Activated T-helper 1 cell treated with Interleukin-2 at 50 U/mL for 16 hours (primary cell): ENCODE results near the gene ZNF221.
"Not testable (repeated sequence)": the region's sequence is repeated elsewhere in the genome, so short reads cannot be mapped to it uniquely, and the experiment has no call there.

Experiments used
- DNase-seq: peaks from one replicate; pipeline ENCODE4 v3.0.0-alpha.2; 2020; ENCODE audit warnings: low read depth

The ZNF221 gene

DNA sequence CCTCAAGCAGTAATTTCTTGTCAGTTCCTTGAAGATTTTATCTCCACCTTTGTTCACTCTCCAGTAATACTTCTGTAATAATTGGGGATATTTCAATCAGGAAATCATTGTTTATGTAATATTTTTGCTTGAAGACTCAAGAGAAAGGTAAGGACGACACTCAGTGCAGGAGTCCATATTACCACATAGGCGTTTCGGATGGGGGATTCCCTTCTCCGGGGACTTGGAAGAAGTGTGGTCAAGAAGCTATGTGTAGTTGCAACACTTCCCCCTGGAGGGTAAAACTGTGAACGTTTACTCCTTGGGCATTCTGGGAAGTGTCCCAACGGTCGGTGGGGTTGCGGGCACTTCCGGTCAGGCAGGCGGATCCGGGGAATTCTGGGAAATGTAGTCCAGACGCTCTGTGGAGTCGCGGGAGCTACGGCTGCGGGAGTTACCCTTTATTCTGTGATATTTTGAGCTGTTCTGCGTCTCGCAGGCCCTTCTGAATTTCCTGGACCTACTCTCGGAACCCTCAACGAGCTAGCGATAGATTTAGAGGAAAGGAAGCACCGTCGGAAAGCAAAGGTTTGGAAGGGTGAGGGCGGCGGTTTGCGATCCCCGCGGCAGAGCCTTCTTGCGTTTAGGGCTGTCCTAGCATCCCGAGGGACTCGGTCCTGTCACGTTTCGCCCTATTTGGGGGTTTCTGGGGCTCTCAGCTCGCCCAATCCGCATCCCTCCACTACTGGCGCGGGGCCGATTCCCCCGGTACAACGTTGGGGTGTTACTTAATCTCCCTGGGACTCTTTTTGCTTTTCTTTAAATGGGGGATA lies at the start of gene ZNF221:
TSS of gene ZNF221 (plus strand) at position 395 of the 812 bp plus-strand sequence. CDS start 11,499 bp downstream, outside the sequence.
- DNase-seq, result peak; percentile 17

GRCh38 chr19:43901395-43902390 lies 49.3 kb upstream of the ZNF221 start:
- DNase-seq, result peak; percentile 25

GRCh38 chr19:43902399-43902798 lies 48.6 kb upstream of the ZNF221 start:
- no peak for DNase-seq

DNA sequence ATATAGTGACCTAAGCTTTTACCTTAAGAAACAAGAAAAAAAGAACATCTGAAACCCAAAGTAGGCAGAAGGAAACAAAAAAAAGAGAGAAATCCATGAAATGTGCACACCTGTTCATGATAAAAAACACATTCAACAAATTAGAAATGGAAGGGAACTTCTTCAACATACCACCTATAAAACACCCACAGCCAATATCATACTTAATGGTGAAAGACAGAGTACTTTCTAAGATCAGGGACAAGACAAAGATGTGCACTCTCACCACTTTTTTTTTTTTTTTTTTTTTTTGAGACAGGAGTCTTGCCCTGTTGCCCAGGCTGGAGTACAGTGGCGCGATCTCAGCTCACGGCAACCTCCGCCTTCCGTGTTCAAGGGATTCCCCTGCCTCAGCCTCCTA lies 45.1 kb upstream of the ZNF221 start:
- no peak for DNase-seq

DNA sequence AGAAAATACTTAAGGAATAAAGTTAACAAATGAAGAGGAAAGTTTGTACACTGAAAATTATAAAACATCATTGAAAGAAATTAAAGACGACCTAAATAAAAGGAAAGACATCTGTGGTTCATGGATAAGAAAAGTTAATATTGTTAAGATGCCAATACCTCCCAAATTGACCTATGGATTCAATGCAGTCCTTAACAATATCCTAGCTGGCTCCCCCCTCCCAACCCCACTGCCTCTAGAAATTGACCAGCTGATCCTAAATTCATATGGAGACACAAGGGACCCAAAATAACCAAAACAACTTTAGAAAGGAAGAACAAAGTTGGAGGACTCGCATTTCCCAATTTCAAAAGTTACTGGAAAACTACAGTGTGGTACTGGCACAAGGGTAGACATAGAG lies 44.3 kb upstream of the ZNF221 start:
- DNase-seq, result no peak

GRCh38 chr19:43908659-43909058 lies 42.4 kb upstream of the ZNF221 start:
- DNase-seq, result no peak

DNA sequence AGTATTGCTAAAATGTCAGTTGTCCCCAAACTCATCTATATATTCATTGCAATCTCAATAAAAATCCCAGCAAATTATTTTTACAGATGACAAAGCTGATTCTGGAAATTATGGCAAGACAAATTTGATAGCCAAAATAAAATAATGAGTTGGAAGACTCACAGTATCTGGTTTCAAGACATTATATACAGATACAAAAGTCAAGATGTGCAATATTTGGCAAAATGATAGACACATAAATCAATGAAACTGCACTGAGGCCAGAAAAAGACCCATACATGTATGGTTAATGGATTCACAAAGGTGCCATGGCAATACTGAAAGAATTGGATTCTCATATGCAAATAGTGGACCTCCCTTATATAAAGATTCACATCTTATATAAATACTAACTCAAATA lies 40.1 kb upstream of the ZNF221 start:
- DNase-seq, result no peak

- DNase-seq, result no peak
These were observed 37.6 kb upstream of the ZNF221 start for GRCh38 chr19:43913383-43913782.

GRCh38 chr19:43914051-43914450 lies 37.0 kb upstream of the ZNF221 start:
- no peak for DNase-seq

GRCh38 chr19:43923875-43924274 lies 27.2 kb upstream of the ZNF221 start:
- no peak for DNase-seq

DNA sequence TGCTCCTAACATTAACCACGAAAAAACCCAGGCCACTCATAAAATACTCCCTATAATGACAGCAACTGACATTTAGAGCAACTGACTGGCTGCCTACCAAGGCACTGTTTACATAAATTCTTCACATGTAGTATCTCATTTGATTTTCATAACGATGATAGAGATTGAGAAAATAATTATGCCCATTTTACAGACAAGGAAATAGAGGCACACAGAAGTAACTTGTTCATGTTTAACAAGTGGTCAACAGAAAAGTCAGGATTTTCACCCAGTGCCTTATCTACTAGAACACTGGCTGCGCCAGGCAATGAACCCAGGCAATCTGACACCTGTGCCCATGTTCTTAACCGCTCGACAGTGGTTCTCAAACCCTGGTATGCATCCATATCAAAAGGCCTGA lies 22.2 kb upstream of the ZNF221 start:
- no peak for DNase-seq

GRCh38 chr19:43934055-43934984 lies 16.7 kb upstream of the ZNF221 start:
- no peak for DNase-seq

- peak; percentile 78 for DNase-seq
These were observed 15.9 kb upstream of the ZNF221 start, which contains the start of gene ZNF45 for GRCh38 chr19:43934985-43935708. ZNF45 (minus strand) TSS chr19:43935282; CDS start chr19:43922185, 13,097 bp downstream.

- DNase-seq, result no peak
These were observed 14.8 kb upstream of the ZNF221 start for GRCh38 chr19:43936188-43936587.

- DNase-seq, result no peak
These were observed 11.3 kb upstream of the ZNF221 start for GRCh38 chr19:43939557-43940260.

DNA sequence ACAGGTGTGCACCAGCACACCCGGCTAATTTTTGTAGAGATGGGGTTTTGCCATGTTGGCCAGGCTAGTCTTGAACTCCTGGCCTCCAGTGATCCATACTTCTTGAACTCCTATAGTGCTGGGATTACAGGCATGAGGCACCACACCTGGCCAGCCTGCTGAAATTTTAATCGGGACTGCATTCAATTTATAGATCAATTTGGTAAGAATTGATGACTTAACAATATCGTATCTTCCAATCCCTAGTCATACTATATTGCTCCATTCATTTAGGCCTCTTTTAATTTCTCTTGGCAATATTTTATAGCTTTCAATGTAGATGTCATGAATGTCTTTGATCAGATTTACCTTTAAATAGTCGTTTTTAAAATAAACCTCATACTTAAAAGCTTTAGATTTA lies 10.3 kb upstream of the ZNF221 start:
- DNase-seq, result no peak

GRCh38 chr19:43941209-43941608 lies 9.8 kb upstream of the ZNF221 start:
- no peak for DNase-seq

- DNase-seq, result not testable (repeated sequence)
These were observed 3.6 kb upstream of the ZNF221 start for GRCh38 chr19:43947412-43947811.

GRCh38 chr19:43949803-43950202 lies 1.2 kb upstream of the ZNF221 start:
- not testable (repeated sequence) for DNase-seq

- DNase-seq, result no peak
These were observed 5.8 kb downstream of the ZNF221 start for GRCh38 chr19:43956827-43957226.
